Upper lobe of right lung (tissue), 1 donor: ENCODE data around the gene EIF4EBP2. TPM values are rescaled to one million over a fixed set of nuclear protein-coding genes. Genes with fewer than 3 reads are reported as not detected.

Experiments
- ATAC-seq: fragments of 200-7000 bp; cut with Tn5 transposase; one replicate; pipeline ENCODE4 v1.9.1; 2020; ENCODE audit warnings: mild to moderate bottlenecking, moderate library complexity
- DNase-seq: peaks from one replicate; pipeline ENCODE4 v3.0.0-alpha.2; 2020
- H3K27ac ChIP-seq: fragments of 200-600 bp; one replicate; pipeline ENCODE4 v1.8.0; 2022
- H3K27me3 ChIP-seq: fragments of 200-600 bp; one replicate; pipeline ENCODE4 v1.8.0; 2022; ENCODE audit warnings: mild to moderate bottlenecking
- H3K36me3 ChIP-seq: fragments of 200-600 bp; one replicate; pipeline ENCODE4 v1.8.0; 2022
- H3K4me1 ChIP-seq: fragments of 200-600 bp; one replicate; pipeline ENCODE4 v1.8.0; 2022
- H3K4me3 ChIP-seq: fragments of 200-600 bp; one replicate; pipeline ENCODE4 v1.8.0; 2022; ENCODE audit warnings: mild to moderate bottlenecking
- H3K9me3 ChIP-seq: fragments of 200-600 bp; one replicate; pipeline ENCODE4 v1.8.0; 2022
- intact Hi-C: fragments of 100-400 bp; cut with DNase I; formaldehyde crosslinking; loops from one replicate; pipeline ENCODE4 v1.11.0; 2022
- total RNA-seq: library from RNA; stranded (reverse); fragmentation: NEBNext Ultra II Directional; extraction: Animal tissue kit (Norgen Biotek cat#: 25700); gene quantifications from one replicate; pipeline ENCODE4 v1.2.1, GENCODE V29; 2021
- TF ChIP-seq, protein P1 (sequence below): fragments of 200-600 bp; IDR thresholded peaks from one replicate; pipeline ENCODE4 v1.8.0; 2022; ENCODE audit warnings: antibody characterized with exemption
- donor health status: DM: no; HTN: yes; CAD: no; lungs with severe emphysema.

Gene EIF4EBP2
- total RNA-seq, 1 donor from 2014 or later, result 79.3 TPM

DNA sequence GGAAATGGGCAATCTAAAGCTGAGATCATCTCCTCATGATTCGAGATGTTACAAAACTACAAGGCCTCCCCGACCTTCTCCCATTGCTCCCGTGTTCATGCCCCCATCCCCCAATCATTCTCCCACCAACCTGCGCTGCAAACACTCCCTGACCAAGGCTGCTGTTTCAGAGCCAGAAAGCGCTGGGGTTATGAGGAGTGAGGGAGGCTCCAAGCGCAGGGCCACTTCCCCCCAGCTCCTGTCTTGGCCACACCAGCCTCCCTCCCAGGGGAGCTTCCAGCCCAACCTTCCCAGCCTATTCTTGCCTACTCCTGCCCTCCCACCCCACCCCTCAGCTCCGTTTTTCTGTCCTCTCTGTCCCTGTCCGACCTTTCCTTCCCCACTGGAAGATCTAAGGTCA is 52.2 kb downstream of the EIF4EBP2 start:
- Histone ChIP-seq H3K36me3 (no peaks in the 10 kb centered on the region), H3K27ac (no peak overlapping the region), H3K9me3 (no peaks in the 10 kb centered on the region), H3K27me3 (peaks cover 7% of the 10 kb centered on the region), H3K4me3 (no peak overlapping the region), H3K4me1 (peaks cover 5% of the 10 kb centered on the region)
- intact Hi-C loops, result no loop called here
- ATAC-seq (no peak), DNase-seq (no peak)
- TF ChIP-seq, protein P1, sequence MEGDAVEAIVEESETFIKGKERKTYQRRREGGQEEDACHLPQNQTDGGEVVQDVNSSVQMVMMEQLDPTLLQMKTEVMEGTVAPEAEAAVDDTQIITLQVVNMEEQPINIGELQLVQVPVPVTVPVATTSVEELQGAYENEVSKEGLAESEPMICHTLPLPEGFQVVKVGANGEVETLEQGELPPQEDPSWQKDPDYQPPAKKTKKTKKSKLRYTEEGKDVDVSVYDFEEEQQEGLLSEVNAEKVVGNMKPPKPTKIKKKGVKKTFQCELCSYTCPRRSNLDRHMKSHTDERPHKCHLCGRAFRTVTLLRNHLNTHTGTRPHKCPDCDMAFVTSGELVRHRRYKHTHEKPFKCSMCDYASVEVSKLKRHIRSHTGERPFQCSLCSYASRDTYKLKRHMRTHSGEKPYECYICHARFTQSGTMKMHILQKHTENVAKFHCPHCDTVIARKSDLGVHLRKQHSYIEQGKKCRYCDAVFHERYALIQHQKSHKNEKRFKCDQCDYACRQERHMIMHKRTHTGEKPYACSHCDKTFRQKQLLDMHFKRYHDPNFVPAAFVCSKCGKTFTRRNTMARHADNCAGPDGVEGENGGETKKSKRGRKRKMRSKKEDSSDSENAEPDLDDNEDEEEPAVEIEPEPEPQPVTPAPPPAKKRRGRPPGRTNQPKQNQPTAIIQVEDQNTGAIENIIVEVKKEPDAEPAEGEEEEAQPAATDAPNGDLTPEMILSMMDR, result no peak

DNA sequence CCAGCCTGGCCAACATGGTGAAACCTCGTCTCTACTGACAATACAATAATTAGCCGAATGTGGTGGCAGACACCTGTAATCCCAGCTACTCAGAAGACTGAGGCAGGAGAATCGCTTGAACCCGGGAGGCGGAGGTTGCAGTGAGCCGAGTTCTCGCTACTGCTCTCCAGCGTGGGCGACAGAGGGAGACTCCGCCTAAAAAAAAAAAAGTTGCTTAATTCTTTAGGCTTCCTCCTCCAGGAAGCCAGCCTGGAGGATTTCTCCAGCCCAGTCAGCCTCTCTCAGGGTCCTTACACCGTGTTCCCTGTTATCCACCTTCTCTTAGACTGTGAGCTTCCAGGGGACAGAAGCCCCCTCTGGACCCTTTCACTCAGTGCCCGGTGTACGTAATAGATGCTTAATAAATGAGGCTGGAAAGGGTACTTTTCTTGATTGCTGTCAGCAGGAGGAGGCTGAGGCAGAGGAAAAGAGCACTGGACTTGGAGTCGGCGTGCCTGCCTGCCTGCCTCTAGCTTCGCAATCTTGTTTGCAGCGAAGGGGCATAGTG is 53.9 kb downstream of the EIF4EBP2 start:
- TF ChIP-seq, protein P1, result no peak
- DNase-seq (no peak), ATAC-seq (no peak)
- no peaks in the 10 kb centered on the region for H3K36me3 ChIP-seq
- H3K27me3 ChIP-seq, result peaks cover 7% of the 10 kb centered on the region
- intact Hi-C loops, result no loop called here
- peak overlapping the region; percentile 41 for H3K4me3 ChIP-seq
- H3K9me3 ChIP-seq, result no peaks in the 10 kb centered on the region
- H3K4me1 ChIP-seq, result peaks cover 16% of the 10 kb centered on the region
- no peak overlapping the region for H3K27ac ChIP-seq

DNA sequence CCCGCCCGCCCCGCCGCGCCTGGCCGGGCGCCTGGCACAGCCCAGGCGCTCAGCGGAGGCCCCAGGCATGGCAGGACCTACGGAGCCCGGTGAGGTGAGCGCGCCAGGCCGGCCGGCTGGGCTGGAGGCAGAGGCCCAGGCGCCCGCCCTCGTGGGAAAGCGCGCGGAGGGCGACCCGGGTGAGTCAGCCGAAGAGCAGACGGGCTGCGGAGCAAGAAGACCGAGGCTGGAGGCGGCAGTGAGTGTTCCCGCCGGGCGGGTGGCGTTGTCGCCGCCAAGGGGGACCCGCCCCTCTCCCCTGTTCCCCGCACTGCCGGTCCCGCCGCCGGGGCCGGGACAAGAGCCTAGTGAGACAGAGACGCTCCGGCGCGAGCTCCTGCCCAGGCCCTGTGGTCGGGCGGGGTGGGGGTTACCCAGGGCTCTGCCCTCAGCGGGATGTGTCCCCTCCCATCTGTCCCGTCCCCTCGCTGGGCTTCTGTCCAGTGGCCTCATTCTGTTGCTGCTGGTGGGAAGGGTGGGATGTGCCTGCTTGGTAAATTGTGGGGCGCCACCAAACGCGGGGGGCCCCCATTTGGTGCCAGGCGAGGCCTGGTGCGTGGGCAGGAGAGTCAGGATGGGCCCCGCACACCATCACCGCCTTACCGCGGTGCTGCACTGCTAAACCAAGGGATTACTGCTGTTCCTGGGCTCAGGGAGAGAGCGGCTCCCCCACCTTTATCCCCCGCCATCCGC is 54.5 kb downstream of the EIF4EBP2 start:
- TF ChIP-seq, protein P1, result no peak
- peak overlapping the region; percentile 41 for H3K4me3 ChIP-seq
- H3K36me3 ChIP-seq, result no peaks in the 10 kb centered on the region
- H3K4me1 ChIP-seq, result peaks cover 18% of the 10 kb centered on the region
- ATAC-seq (peak; percentile 85), DNase-seq (peak; percentile 86)
- H3K9me3 ChIP-seq, result no peaks in the 10 kb centered on the region
- H3K27ac ChIP-seq, result peak overlapping the region; percentile 47
- intact Hi-C loops, result no loop called here
- peaks cover 7% of the 10 kb centered on the region for H3K27me3 ChIP-seq

DNA sequence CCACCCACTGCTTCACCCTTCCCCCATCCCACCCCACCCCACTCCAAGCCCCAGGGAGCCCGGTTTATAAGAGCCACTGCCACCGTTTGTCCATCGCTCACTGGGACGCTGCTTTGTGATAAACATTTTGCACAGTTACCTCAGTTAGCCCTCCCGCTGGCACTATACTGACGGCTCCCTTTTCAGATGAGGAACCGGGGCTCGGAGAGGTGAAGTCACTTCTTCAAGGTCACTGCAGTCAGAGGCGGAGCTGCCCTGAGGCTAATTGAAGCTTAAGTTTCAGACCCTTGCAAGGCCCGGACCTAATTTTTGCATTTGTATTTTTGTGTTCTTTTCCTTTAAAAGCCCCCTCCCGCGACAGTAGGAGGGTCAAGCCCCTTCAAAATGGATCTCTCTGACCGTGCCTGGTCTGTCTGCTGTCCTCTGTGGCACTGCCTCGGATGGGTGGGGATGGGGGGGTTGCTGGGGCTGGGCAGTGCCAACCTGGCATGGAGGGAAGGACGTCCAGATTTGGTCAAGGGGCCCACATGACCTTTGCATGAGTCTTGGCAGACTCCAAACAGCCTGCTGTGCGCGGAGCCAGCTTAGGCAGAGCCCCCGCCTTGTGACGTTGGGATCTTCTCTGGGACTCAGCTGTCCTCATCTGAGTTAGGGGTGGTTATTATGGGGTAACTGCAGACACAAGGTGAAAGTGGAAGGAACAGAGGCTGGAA is 55.3 kb downstream of the EIF4EBP2 start:
- Histone ChIP-seq H3K4me1 (peaks cover 18% of the 10 kb centered on the region), H3K27ac (no peak overlapping the region), H3K36me3 (no peaks in the 10 kb centered on the region), H3K9me3 (no peaks in the 10 kb centered on the region), H3K27me3 (peaks cover 7% of the 10 kb centered on the region), H3K4me3 (no peak overlapping the region)
- TF ChIP-seq, protein P1, result no peak
- no peak for DNase-seq
- intact Hi-C loops, result no loop called here
- ATAC-seq, result no peak

DNA sequence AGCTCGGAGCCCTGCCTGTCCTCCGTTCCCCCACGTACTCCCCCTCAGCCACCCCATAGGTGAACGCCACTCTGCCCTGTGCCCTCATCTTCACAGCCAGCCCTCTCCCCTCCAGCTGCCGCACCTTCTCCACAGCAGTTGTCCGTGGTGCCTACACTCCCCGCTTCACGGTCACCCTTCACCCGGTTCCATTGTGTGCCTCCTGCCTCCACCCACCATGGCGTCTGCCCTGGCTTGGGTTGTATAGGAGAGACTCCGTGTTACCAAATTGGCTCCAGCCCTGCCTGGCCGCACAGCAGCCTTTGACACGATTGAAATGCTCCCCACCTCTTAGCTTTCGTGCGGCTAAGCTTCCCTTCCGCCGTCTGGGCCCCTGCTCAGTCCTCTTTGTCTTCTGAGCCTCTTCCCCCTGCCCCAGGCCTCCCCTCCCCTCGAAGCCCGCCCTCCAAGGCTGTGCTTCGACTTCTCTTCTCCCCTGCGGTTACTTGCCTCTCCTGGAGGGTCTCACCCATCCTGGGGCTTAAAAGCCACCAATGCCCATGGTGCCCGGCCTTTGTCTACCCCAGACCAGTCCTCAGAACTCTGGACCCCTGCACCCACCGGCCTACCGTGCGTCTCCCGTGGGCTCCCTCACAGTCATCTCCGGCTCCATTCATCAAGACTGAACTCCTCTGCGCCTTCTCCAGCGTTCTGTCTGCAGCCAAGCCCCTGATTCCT is 56.0 kb downstream of the EIF4EBP2 start:
- no peak for DNase-seq
- peaks cover 7% of the 10 kb centered on the region for H3K27me3 ChIP-seq
- no peak overlapping the region for H3K4me3 ChIP-seq
- no peaks in the 10 kb centered on the region for H3K9me3 ChIP-seq
- no peak overlapping the region for H3K27ac ChIP-seq
- ATAC-seq, result no peak
- H3K4me1 ChIP-seq, result peaks cover 18% of the 10 kb centered on the region
- intact Hi-C loops, result loop anchor here (5.0 to 10.0 kb wide), 2 partner anchors 77 to 305 kb away; no protein-coding TSS in a partner anchor
- H3K36me3 ChIP-seq, result no peaks in the 10 kb centered on the region
- TF ChIP-seq, protein P1, result no peak
